BJ (cell line): ENCODE results near the gene MTMR1. TPM values are rescaled to one million over a fixed set of nuclear protein-coding genes. Genes with fewer than 3 reads are reported as not detected.

Source experiments
- CTCF ChIA-PET: fragments of 350-600 bp; formaldehyde crosslinking; extraction: SDS; loops from one replicate; lab custom pipeline; 2021; ENCODE audit warnings: antibody characterized with exemption, inconsistent platforms; lab: Yijun Ruan, JAX
- POLR2A ChIA-PET: fragments of 300-600 bp; sonication (Branson Sonifier 250); formaldehyde crosslinking; extraction: SDS; loops from one replicate; lab custom pipeline; 2021; ENCODE audit warnings: antibody characterized with exemption; lab: Charles Lee
- DNase-seq: peaks from one replicate; pipeline ENCODE4 v3.0.0-alpha.2; 2011; ENCODE audit warnings: low read depth
- H3K27me3 ChIP-seq: 2 replicates; pipeline ENCODE4 v1.6.0; 2011; ENCODE audit warnings: low read length; ENCODE audit not compliant: control insufficient read depth, insufficient read depth
- H3K36me3 ChIP-seq: 2 replicates; pipeline ENCODE4 v1.5.1; 2011; ENCODE audit warnings: low read length; ENCODE audit not compliant: control insufficient read depth, insufficient read depth
- H3K4me3 ChIP-seq: 2 replicates; pipeline ENCODE4 v1.5.1; 2011; ENCODE audit warnings: low read depth, mild to moderate bottlenecking, control low read depth, low read length
- polyA plus RNA-seq: library from polyadenylated mRNA; depleted of rRNA; stranded (reverse); fragments of >200 nt; gene quantifications from 2 replicates; pipeline ENCODE4 v1.2.3, GENCODE V29; 2011
- TF ChIP-seq, protein P1 (sequence below): IDR thresholded peaks from 2 replicates; pipeline ENCODE4 v1.5.1; 2011; ENCODE audit warnings: low read depth, mild to moderate bottlenecking, control low read depth, inconsistent platforms, low read length, moderate library complexity; ENCODE audit not compliant: insufficient read depth

MTMR1 gene
- polyA plus RNA-seq, 1 experiment = 14.2 TPM

DNA sequence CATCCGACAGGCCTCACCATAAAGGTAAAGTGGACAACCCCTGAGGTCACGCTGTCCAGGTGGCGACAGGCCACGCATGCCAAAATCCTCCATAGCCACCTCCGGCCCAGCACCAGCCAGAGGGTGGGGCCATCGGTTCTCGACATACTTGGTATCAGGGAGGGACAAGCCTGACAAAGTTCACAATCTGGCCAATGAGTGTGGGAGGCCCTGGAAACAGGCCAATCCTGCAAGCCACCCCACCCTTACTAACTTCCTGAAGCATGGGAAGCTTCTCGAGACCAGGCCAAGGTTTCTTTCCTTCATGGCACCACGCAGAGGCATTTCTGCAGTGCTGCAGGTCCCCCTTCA lies 73.8 kb downstream of the MTMR1 start:
- Histone ChIP-seq H3K27me3 (no peaks in the 10 kb centered on the region), H3K36me3 (0 out of 2 replicates have a peak, but pooled peaks cover 1% of the 10 kb centered on the region), H3K4me3 (no peak overlapping the region)
- ChIA-PET CTCF (interaction anchor here (0.6 to 4.3 kb wide), 2 partner anchors 84 to 315 kb away, joined by 4 to 21 read pairs; no protein-coding TSS in a partner anchor), POLR2A (no interaction called here)
- TF ChIP-seq, protein P1, sequence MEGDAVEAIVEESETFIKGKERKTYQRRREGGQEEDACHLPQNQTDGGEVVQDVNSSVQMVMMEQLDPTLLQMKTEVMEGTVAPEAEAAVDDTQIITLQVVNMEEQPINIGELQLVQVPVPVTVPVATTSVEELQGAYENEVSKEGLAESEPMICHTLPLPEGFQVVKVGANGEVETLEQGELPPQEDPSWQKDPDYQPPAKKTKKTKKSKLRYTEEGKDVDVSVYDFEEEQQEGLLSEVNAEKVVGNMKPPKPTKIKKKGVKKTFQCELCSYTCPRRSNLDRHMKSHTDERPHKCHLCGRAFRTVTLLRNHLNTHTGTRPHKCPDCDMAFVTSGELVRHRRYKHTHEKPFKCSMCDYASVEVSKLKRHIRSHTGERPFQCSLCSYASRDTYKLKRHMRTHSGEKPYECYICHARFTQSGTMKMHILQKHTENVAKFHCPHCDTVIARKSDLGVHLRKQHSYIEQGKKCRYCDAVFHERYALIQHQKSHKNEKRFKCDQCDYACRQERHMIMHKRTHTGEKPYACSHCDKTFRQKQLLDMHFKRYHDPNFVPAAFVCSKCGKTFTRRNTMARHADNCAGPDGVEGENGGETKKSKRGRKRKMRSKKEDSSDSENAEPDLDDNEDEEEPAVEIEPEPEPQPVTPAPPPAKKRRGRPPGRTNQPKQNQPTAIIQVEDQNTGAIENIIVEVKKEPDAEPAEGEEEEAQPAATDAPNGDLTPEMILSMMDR = no peak
- DNase-seq = no peak

GRCh38 chrX:150767475-150768131 lies 74.4 kb downstream of the MTMR1 start:
- POLR2A ChIA-PET = no interaction called here
- Histone ChIP-seq H3K27me3 (no peaks in the 10 kb centered on the region), H3K36me3 (0 out of 2 replicates have a peak, but pooled peaks cover 1% of the 10 kb centered on the region), H3K4me3 (no peak overlapping the region)
- CTCF ChIA-PET = interaction anchor here (0.6 to 4.3 kb wide), 3 partner anchors 256 to 381 kb away, joined by 3 to 21 read pairs (median 5); no protein-coding TSS in a partner anchor
- TF ChIP-seq, protein P1 = no peak
- DNase-seq = peak; percentile 67

GRCh38 chrX:150768132-150768485 lies 74.9 kb downstream of the MTMR1 start:
- no peak for DNase-seq
- Histone ChIP-seq H3K36me3 (0 out of 2 replicates have a peak, but pooled peaks cover 1% of the 10 kb centered on the region), H3K4me3 (no peak overlapping the region), H3K27me3 (no peaks in the 10 kb centered on the region)
- TF ChIP-seq, protein P1 = no peak
- POLR2A ChIA-PET = no interaction called here
- CTCF ChIA-PET = interaction anchor here (0.8 to 4.3 kb wide), 2 partner anchors 256 to 314 kb away, joined by 3 to 21 read pairs; no protein-coding TSS in a partner anchor

DNA sequence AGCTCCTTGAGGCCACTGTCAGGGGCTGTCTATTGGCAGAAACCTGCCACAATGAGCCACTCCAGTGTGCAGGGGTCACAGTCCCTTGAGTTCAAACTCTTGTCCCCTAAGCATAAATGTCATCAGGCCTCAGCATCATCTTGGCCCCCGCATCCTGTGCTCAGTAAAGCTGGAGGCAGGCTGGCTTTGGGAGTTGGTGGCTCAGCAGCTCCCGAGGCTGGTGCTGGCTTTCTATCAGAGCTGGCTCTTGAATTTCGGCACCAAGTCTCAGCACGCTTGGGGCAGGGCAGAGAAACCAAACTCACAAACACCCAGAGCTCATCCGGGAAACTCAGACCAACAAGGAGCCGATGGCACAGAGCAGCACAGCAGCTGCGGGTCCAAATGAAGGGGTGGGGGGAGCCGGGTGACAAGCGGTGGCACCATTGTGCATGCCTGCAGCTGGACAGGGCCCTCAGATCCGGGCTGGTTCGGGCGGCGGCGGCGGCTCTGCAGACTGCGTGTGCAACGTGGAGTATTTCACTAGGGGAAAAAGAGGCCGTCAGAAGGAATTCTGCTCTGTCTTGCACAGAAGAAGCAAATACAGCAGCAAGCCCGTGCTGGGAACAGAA lies 75.5 kb downstream of the MTMR1 start:
- Histone ChIP-seq H3K27me3 (no peaks in the 10 kb centered on the region), H3K4me3 (no peak overlapping the region), H3K36me3 (0 out of 2 replicates have a peak, but pooled peaks cover 1% of the 10 kb centered on the region)
- DNase-seq = no peak
- ChIA-PET CTCF (interaction anchor here (4.3 kb wide), 1 partner anchor 314 kb away, joined by 21 read pairs; no protein-coding TSS in a partner anchor), POLR2A (no interaction called here)
- TF ChIP-seq, protein P1 = no peak

GRCh38 chrX:150769408-150769807 lies 76.2 kb downstream of the MTMR1 start:
- H3K4me3 ChIP-seq = no peak overlapping the region
- H3K36me3 ChIP-seq = 0 out of 2 replicates have a peak, but pooled peaks cover 1% of the 10 kb centered on the region
- no peaks in the 10 kb centered on the region for H3K27me3 ChIP-seq
- CTCF ChIA-PET = interaction anchor here (4.3 kb wide), 1 partner anchor 313 kb away, joined by 21 read pairs; no protein-coding TSS in a partner anchor
- DNase-seq = no peak
- TF ChIP-seq, protein P1 = no peak
- POLR2A ChIA-PET = no interaction called here
